CD4-positive, alpha-beta T cell treated with Interferon gamma for 1 hour (primary cell): ENCODE data around the gene RALGPS1.
"Not testable (repeated sequence)": the region's sequence is repeated elsewhere in the genome, so short reads cannot be mapped to it uniquely, and the experiment has no call there.

ENCODE experiments used
- DNase-seq: peaks from one replicate; pipeline ENCODE4 v3.0.0-alpha.2; 2020

Gene RALGPS1

GRCh38 chr9:126989847-126990842 is 75.6 kb downstream of the RALGPS1 start:
- DNase-seq: no peak

- DNase-seq: no peak
These were observed 76.6 kb downstream of the RALGPS1 start for GRCh38 chr9:126991183-126991582.

GRCh38 chr9:126992427-126992826 is 77.8 kb downstream of the RALGPS1 start:
- DNase-seq: no peak

- no peak for DNase-seq
These were observed 84.9 kb downstream of the RALGPS1 start for GRCh38 chr9:126999315-127000068.

- DNase-seq: peak; percentile 53
These were observed 90.6 kb downstream of the RALGPS1 start for GRCh38 chr9:127004946-127005769.

- DNase-seq: no peak
These were observed 91.3 kb downstream of the RALGPS1 start for GRCh38 chr9:127005770-127006314.

- DNase-seq: no peak
These were observed 93.1 kb downstream of the RALGPS1 start for GRCh38 chr9:127007638-127008037.

- DNase-seq: no peak
These were observed 93.5 kb downstream of the RALGPS1 start for GRCh38 chr9:127008076-127008475.

GRCh38 chr9:127011772-127012171 is 97.2 kb downstream of the RALGPS1 start:
- DNase-seq: no peak

- DNase-seq: no peak
These were observed 97.7 kb downstream of the RALGPS1 start for GRCh38 chr9:127012250-127012649.

GRCh38 chr9:127013597-127013996 is 99.0 kb downstream of the RALGPS1 start:
- DNase-seq: no peak

GRCh38 chr9:127014216-127014909 is 99.8 kb downstream of the RALGPS1 start:
- no peak for DNase-seq

GRCh38 chr9:127014910-127015540 is 100.4 kb downstream of the RALGPS1 start:
- DNase-seq: no peak

GRCh38 chr9:127015921-127016512 is 101.4 kb downstream of the RALGPS1 start:
- DNase-seq: no peak

- DNase-seq: not testable (repeated sequence)
These were observed 103.4 kb downstream of the RALGPS1 start for GRCh38 chr9:127017979-127018378.

GRCh38 chr9:127018935-127019334 is 104.4 kb downstream of the RALGPS1 start:
- no peak for DNase-seq

- no peak for DNase-seq
These were observed 105.6 kb downstream of the RALGPS1 start for GRCh38 chr9:127020036-127020801.

- DNase-seq: no peak
These were observed 106.2 kb downstream of the RALGPS1 start for GRCh38 chr9:127020802-127021078.

- DNase-seq: no peak
These were observed 107.2 kb downstream of the RALGPS1 start for GRCh38 chr9:127021664-127022363.
